ENCODE results near the gene PTCH1.

The PTCH1 gene

DNA sequence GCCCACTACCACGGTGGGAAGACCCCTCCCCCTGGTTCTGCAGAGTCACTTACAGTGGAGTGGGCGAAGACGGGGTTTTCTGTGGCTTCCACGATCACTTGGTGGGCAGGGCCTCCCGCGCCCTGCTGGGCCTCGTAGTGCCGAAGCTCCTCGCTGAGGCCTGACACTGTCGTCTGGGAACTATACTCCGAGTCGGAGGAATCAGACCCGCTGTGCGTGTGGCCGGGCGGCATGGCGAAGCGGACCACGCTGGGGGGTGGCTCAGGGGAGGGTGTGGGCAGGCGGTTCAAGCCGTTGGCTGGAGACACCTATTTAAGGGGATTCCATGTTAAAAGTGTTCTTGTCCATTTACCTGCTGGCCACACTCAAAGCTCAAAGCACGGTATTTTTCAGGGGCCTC, 67.8 kb downstream of the PTCH1 start:
- no peak overlapping the region for H3K27ac Mint-ChIP-seq
- no peak for ATAC-seq
- no peaks in the 10 kb centered on the region for H3K27me3 Mint-ChIP-seq
- peaks cover 19% of the 10 kb centered on the region for H3K4me1 Mint-ChIP-seq
- H3K9me3 Mint-ChIP-seq: no peaks in the 10 kb centered on the region
- DNase-seq: no peak
- no peak overlapping the region for H3K4me3 Mint-ChIP-seq

DNA sequence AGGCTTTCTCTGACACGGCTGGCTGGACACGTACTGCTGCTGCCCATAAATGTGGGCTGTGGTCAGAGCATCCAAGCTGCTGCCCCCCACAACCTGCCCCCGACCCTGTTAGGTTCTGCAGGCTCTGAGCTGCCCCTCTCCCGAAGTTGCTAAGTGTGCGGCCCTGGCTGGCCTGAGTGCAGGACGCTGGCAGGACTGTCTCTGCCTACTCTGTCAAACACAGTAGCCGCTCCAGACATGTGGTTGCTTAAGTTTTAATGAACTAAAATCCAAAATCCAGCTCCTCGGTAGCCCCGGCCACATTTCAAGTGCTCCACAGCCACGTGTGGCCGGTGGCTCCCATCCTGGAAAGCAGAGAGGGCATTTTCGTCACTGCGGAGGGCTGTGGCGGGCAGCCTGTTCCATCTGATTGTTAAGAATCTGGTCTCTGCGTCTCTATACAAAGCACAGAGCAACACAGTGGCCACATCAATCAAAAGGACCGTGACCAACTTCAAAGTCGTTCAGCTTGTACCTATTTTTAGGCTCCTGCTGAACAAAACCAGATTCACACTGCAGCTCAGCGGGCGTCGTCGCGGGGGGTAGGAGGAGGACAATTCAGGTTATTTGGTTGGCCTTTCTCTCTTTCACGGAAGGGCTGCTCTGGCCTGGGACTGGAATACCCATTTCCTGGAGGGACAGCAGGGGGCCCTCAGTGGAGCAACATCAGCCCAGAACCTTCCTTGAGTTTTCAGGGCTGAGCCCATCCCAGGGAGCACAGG, 68.9 kb downstream of the PTCH1 start:
- Mint-ChIP-seq H3K4me3 (no peak overlapping the region), H3K9me3 (no peaks in the 10 kb centered on the region), H3K27me3 (no peaks in the 10 kb centered on the region), H3K27ac (no peak overlapping the region), H3K4me1 (peaks cover 19% of the 10 kb centered on the region)
- no peak for ATAC-seq
- no peak for DNase-seq

- no peak for ATAC-seq
- no peak overlapping the region for H3K4me3 Mint-ChIP-seq
- no peak for DNase-seq
- H3K4me1 Mint-ChIP-seq: peaks cover 19% of the 10 kb centered on the region
- no peak overlapping the region for H3K27ac Mint-ChIP-seq
- H3K9me3 Mint-ChIP-seq: no peaks in the 10 kb centered on the region
- H3K27me3 Mint-ChIP-seq: no peaks in the 10 kb centered on the region
Measured at GRCh38 chr9:95446984-95447383, 69.8 kb downstream of the PTCH1 start.

GRCh38 chr9:95446259-95446658, 70.5 kb downstream of the PTCH1 start:
- Mint-ChIP-seq H3K9me3 (no peaks in the 10 kb centered on the region), H3K27me3 (no peaks in the 10 kb centered on the region), H3K27ac (no peak overlapping the region), H3K4me3 (no peak overlapping the region), H3K4me1 (peaks cover 19% of the 10 kb centered on the region)
- no peak for ATAC-seq
- no peak for DNase-seq

- Mint-ChIP-seq H3K4me3 (no peak overlapping the region), H3K27me3 (no peaks in the 10 kb centered on the region), H3K4me1 (peaks cover 16% of the 10 kb centered on the region), H3K9me3 (no peaks in the 10 kb centered on the region), H3K27ac (no peak overlapping the region)
- DNase-seq (no peak), ATAC-seq (no peak)
Measured at GRCh38 chr9:95444160-95444559, 72.6 kb downstream of the PTCH1 start.

DNA sequence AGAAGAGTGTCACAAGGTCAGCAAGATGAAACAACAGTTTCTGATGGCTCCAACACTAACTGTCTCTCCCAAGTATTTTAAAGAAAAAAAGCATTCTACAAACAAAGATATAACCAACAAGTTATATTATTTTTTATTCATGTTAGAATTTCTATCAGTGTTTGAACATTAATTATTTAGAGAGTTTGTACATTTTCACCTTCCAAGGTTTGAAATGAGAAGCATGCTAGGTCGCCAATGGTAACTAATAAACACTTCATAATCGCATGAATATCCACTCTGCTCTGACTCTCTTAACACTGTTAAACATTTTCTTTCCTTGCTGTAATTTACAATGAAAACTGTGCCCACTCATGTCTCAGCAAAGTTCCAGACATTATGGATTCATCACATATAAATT, 73.5 kb downstream of the PTCH1 start:
- Mint-ChIP-seq H3K4me1 (peaks cover 11% of the 10 kb centered on the region), H3K4me3 (no peak overlapping the region), H3K9me3 (no peaks in the 10 kb centered on the region), H3K27ac (no peak overlapping the region), H3K27me3 (no peaks in the 10 kb centered on the region)
- no peak for DNase-seq
- ATAC-seq: no peak

GRCh38 chr9:95441081-95441480, 75.7 kb downstream of the PTCH1 start:
- ATAC-seq: no peak
- Mint-ChIP-seq H3K27me3 (no peaks in the 10 kb centered on the region), H3K27ac (no peak overlapping the region), H3K4me3 (no peak overlapping the region), H3K9me3 (no peaks in the 10 kb centered on the region), H3K4me1 (peaks cover under 1% of the 10 kb centered on the region)
- no peak for DNase-seq

- H3K4me1 Mint-ChIP-seq: peaks cover 2% of the 10 kb centered on the region
- no peak for ATAC-seq
- no peak overlapping the region for H3K4me3 Mint-ChIP-seq
- H3K27me3 Mint-ChIP-seq: no peaks in the 10 kb centered on the region
- DNase-seq: no peak
- no peak overlapping the region for H3K27ac Mint-ChIP-seq
- H3K9me3 Mint-ChIP-seq: no peaks in the 10 kb centered on the region
Measured at GRCh38 chr9:95440447-95440846, 76.3 kb downstream of the PTCH1 start.

GRCh38 chr9:95438561-95439357, 78.0 kb downstream of the PTCH1 start:
- no peak overlapping the region for H3K27ac Mint-ChIP-seq
- peaks cover 4 to 7% of the 10 kb centered on the region in 2 donors for H3K9me3 Mint-ChIP-seq
- H3K4me3 Mint-ChIP-seq: no peak overlapping the region
- ATAC-seq (no peak), DNase-seq (no peak)
- H3K27me3 Mint-ChIP-seq: peaks cover 8% of the 10 kb centered on the region
- H3K4me1 Mint-ChIP-seq: peaks cover 16% of the 10 kb centered on the region

GRCh38 chr9:95437559-95437958, 79.2 kb downstream of the PTCH1 start:
- DNase-seq (no peak), ATAC-seq (no peak)
- Mint-ChIP-seq H3K27ac (no peak overlapping the region), H3K27me3 (peaks cover 8% of the 10 kb centered on the region), H3K4me3 (no peak overlapping the region), H3K9me3 (peaks cover 4 to 7% of the 10 kb centered on the region in 2 donors), H3K4me1 (peaks cover 16% of the 10 kb centered on the region)

- no peak for ATAC-seq
- no peak overlapping the region for H3K27ac Mint-ChIP-seq
Measured at GRCh38 chr9:95436416-95436815, 80.4 kb downstream of the PTCH1 start.

DNA sequence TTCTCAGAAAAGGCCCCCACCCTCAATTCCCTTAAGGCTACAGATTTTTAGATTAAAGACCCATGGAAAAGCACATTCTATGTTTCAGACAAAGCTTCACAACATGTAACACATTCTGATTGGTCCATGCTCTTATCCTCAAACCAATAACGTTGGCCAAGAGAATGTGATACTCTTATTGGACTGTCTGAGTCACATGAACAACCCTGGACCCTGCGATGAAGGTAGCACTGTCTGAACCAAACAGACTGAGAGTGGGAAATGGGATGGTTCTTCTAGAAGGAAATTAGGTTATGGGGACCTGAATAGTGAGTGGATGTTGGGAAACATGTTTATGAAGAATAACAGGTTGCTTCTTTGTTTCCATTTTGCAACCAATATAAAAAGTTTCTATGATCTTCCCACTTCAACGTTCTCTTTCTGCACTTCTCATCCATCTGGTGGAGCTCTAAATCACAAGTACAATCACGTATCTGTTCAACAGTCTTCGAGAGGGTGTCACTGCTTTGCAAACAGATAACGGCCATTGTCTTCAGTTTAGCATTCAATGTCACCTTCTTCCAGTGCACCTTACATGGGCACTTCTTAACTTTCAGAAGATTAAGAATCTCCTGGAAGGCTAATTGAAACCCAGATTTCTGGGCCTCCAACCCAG, 81.6 kb downstream of the PTCH1 start:
- Mint-ChIP-seq H3K9me3 (peaks cover 8 to 9% of the 10 kb centered on the region in 2 donors), H3K4me3 (no peak overlapping the region), H3K4me1 (peaks cover 16% of the 10 kb centered on the region), H3K27me3 (peaks cover 8% of the 10 kb centered on the region), H3K27ac (peak overlapping the region in 1 of 2 donors; percentile 22)
- ATAC-seq (no peak), DNase-seq (no peak)

More at GRCh38 chr9:95436416-95436815, 80.4 kb downstream of the PTCH1 start:
- Mint-ChIP-seq H3K4me3 (no peak overlapping the region), H3K4me1 (peaks cover 16% of the 10 kb centered on the region), H3K9me3 (peaks cover 5 to 7% of the 10 kb centered on the region in 2 donors), H3K27me3 (peaks cover 8% of the 10 kb centered on the region)
- DNase-seq: no peak

GRCh38 chr9:95434116-95435073, 82.4 kb downstream of the PTCH1 start:
- Mint-ChIP-seq H3K27ac (peak overlapping the region in 1 of 2 donors; percentile 42), H3K4me1 (peaks cover 16% of the 10 kb centered on the region), H3K27me3 (peaks cover 8% of the 10 kb centered on the region), H3K4me3 (no peak overlapping the region), H3K9me3 (peaks cover 13 to 15% of the 10 kb centered on the region in 2 donors)
- no peak for DNase-seq
- no peak for ATAC-seq

DNA sequence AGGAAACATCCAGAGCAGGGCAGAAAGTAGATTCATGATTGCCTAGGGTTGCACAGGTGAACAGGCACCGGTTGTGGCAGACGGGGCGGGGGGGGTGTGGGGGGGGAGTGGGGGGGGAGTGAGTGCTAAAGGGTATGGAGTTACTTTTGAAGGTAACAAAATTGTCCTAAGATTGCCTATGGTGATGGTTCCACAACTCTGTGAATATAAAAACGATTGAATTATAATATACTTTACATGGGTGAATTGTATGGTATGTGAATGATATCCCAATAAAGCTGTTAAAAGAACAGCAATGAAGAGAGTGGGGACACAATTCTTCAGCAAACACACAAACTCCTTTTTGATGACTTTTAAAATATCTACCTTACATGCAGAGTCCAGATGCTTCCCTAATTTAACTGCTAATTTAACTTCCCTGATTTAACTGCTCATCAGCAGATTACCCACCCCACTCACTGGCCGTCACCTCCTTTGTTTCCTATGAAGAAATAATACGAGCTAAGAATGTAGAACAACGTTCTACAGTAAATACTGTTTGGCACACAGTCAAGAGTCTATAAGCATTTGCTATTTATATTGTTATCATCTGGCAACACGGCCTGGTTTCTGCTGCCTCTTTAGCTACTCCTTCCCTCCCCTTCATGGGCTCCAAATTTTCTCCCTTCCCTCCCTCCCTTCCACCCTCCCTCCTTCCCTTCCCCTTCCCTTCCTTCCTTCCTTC, 83.5 kb downstream of the PTCH1 start:
- Mint-ChIP-seq H3K27me3 (peaks cover 8% of the 10 kb centered on the region), H3K4me3 (no peak overlapping the region), H3K4me1 (peaks cover 16% of the 10 kb centered on the region), H3K9me3 (peaks cover 13 to 15% of the 10 kb centered on the region in 2 donors), H3K27ac (no peak overlapping the region)
- no peak for DNase-seq
- ATAC-seq: no peak

Measured in stimulated activated naive CD8-positive, alpha-beta T cell treated with anti-CD3 and anti-CD28 coated beads, Interleukin-15, amount 100 ng/mL, for 72 hours (primary cell).